IPS-15b (cell line): ENCODE data around the gene LUM.

Experiments used
- H3K27me3 ChIP-seq: one replicate; pipeline ENCODE4 v1.6.1; 2013; ENCODE audit warnings: low read length; ENCODE audit not compliant: control insufficient read depth, insufficient read depth
- H3K36me3 ChIP-seq: one replicate; pipeline ENCODE4 v1.6.1; 2013; ENCODE audit warnings: low read length; ENCODE audit not compliant: control insufficient read depth, insufficient read depth
- H3K4me1 ChIP-seq: one replicate; pipeline ENCODE4 v1.6.1; 2013; ENCODE audit warnings: mild to moderate bottlenecking, low read length; ENCODE audit not compliant: control insufficient read depth, insufficient read depth
- H3K4me3 ChIP-seq: one replicate; pipeline ENCODE4 v1.5.1; 2013; ENCODE audit warnings: low read depth, low read length
- H3K9ac ChIP-seq: one replicate; pipeline ENCODE4 v1.6.1; 2013; ENCODE audit warnings: low read depth, mild to moderate bottlenecking, low read length
- H3K9me3 ChIP-seq: one replicate; pipeline ENCODE4 v1.6.1; 2013; ENCODE audit warnings: mild to moderate bottlenecking, low read length; ENCODE audit not compliant: control insufficient read depth, insufficient read depth

LUM gene, protein sequence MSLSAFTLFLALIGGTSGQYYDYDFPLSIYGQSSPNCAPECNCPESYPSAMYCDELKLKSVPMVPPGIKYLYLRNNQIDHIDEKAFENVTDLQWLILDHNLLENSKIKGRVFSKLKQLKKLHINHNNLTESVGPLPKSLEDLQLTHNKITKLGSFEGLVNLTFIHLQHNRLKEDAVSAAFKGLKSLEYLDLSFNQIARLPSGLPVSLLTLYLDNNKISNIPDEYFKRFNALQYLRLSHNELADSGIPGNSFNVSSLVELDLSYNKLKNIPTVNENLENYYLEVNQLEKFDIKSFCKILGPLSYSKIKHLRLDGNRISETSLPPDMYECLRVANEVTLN

DNA sequence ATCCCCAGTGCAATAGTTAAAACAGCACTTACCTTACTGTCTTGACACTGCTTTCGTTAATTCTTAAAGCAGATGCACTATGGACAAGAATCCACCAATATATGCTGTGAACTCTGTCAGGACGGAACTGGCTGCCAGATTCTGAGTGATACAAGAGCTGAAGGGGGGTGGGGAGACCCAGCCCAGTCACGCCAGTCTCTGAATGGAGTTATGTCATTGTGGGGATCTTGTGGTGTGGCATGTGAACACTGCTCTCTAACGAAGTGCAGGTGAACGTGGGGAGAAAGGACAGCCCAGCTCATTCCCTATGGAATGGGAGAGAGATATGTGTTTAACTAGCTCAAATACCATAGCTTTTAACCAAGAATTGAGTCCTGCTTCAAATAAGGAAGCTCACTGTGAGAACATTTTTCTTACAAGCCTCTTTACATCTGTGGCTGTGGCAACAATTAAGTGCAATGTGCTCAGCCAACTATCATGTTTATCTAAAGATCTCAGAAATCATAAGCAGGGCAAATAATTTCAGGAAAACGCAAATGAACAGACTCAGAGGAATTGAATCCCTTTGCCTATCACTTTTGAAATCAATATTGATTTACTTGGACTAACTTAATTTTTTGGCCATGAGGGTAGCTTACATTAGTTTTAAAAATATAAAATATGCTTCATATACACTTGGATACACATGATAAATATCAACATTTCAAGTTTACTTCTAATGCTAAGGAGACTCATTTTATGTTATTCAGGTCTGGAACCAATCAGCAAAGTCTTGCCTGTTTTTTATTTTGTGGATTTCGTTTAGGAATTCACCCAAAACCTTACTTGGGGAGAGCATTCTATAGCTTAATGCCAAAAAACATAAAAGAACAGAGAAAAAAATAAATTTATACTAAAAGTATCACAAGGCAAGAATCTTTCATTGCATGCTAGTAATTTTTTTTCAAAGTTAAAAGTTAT, at the start of gene LUM:
Gene LUM, minus strand, starts transcription at position 129 of the 960 bp plus-strand sequence. CDS start 2,515 bp downstream, outside the sequence.
- Histone ChIP-seq H3K9ac (no peak within 1 kb of the TSS), H3K27me3 (no peaks in the 10 kb centered on the region), H3K4me3 (no peak within 1 kb of the TSS), H3K4me1 (no peaks in the 10 kb centered on the region), H3K36me3 (no peaks in the 10 kb centered on the region), H3K9me3 (no peaks in the 10 kb centered on the region)

DNA sequence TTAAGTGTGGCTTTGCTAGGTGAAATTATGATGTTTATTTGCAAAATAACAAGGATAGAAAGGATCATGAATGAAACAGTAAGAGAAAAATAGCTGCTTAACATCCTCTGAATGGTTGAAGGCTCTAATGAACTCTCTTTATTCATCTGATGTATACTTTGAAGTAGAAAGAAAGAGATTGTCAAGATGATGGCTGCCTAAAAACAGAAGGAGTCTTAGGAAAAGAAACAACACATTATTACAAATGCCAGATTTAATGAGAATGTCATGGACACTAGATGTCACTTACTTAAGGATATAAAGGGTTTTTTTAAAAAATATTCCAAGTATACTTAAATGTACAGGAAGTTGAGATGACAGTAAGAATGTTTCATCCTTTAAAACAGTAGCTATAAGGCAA, 49.7 kb upstream of the LUM start:
- no peaks in the 10 kb centered on the region for H3K36me3 ChIP-seq
- H3K9ac ChIP-seq, result no peak overlapping the region
- H3K4me1 ChIP-seq, result no peaks in the 10 kb centered on the region
- H3K4me3 ChIP-seq, result no peak overlapping the region
- H3K27me3 ChIP-seq, result no peaks in the 10 kb centered on the region
- H3K9me3 ChIP-seq, result no peaks in the 10 kb centered on the region

DNA sequence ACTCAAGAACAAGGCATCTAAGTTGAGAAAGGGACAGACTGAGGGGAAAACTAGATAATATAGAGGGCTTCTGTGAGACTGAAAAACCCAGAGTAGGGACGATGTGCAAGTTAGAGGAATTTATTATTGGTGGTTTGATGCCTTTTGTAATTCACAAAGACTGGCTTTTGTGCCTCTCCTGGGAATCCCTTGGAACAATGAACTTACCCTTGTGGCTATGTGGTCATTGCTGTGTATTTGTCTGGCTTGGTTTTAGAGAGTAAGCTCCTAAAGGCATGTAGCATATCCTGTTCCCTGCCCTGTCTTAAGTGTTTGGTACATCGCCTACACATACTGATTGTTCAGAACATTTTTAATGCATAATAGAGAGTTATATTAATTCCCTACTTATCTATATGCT, 44.7 kb upstream of the LUM start:
- H3K36me3 ChIP-seq, result no peaks in the 10 kb centered on the region
- no peak overlapping the region for H3K4me3 ChIP-seq
- H3K27me3 ChIP-seq, result no peaks in the 10 kb centered on the region
- H3K9me3 ChIP-seq, result no peaks in the 10 kb centered on the region
- no peak overlapping the region for H3K9ac ChIP-seq
- no peaks in the 10 kb centered on the region for H3K4me1 ChIP-seq

DNA sequence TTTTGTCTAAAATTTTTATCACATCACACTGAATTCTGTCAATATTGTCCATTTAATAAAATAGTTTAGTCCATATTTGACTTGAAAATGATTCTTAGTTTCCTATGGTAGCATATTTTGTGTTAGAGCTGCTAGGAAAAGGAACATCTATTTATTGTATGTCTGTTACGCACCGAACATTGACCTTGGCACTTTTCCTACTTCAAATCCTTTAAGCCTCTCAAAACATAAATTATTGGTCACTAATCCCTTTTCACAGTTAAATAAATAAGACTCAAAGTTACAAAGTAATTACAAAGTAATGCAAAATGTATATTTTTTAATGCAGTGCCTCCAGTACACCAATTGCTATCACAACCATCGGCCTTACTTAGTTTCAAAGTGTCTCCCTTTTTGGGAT, 42.8 kb upstream of the LUM start:
- H3K4me3 ChIP-seq, result no peak overlapping the region
- H3K9me3 ChIP-seq, result no peaks in the 10 kb centered on the region
- H3K36me3 ChIP-seq, result no peaks in the 10 kb centered on the region
- H3K27me3 ChIP-seq, result no peaks in the 10 kb centered on the region
- H3K4me1 ChIP-seq, result no peaks in the 10 kb centered on the region
- H3K9ac ChIP-seq, result no peak overlapping the region

DNA sequence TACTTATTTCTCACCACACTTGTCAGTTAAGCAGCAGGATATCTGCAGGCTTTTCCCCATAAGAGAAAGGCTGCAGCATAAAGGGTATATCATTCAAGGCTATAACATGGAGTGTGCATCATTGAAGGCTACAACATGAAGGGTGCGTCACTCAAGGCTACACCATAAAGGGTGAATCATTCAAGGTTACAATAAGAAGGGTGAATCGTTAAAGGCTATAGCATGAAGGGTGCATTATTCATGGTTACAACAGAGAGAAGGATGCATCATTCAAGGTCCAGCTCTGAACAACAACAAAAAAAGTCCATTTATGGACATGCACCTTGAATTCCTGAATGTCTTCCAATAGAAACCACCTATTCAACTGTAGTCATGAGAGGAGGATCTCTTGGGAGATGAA, 32.8 kb upstream of the LUM start:
- Histone ChIP-seq H3K9me3 (no peaks in the 10 kb centered on the region), H3K36me3 (no peaks in the 10 kb centered on the region), H3K4me1 (no peaks in the 10 kb centered on the region), H3K27me3 (no peaks in the 10 kb centered on the region), H3K9ac (no peak overlapping the region), H3K4me3 (no peak overlapping the region)

DNA sequence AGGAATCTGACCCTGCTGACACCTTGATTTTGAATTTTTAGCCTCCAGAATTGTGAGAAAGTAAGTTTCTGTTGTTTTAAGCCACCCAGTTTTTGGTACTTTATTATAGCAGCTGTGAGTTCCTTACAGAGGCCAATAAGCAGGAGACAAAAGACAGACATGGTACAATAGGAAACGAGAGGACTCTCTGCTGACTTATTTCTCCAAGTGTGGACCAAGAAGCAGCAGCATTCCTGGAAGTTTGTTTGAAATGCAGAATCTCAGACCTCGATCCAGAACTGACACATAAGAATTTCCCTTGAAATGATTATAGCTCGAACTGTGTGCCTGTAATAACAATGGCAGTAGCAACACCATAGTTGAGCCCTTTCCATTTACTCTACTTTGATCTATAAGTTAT, 31.9 kb upstream of the LUM start:
- Histone ChIP-seq H3K36me3 (no peaks in the 10 kb centered on the region), H3K27me3 (no peaks in the 10 kb centered on the region), H3K9ac (no peak overlapping the region), H3K9me3 (no peaks in the 10 kb centered on the region), H3K4me1 (no peaks in the 10 kb centered on the region), H3K4me3 (no peak overlapping the region)

DNA sequence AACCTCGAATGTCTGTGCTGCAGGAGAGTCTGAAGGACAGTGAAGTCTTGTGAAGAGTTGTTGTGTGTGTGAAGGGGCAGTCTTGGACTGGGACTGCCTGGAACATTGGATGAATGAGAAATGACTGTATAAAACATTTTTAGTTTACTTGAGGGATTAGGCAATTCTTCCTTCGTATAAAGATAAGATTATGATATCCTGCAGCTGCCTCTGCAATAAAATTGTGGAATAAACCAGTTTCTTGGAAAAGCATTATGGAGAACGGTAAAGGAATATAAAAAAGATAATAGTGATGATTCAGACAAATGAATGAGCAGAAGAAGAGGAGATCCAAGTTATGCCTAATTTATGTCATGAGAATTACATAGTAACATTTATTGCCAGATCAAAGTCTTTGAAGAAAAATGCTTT, 30.9 kb upstream of the LUM start:
- no peaks in the 10 kb centered on the region for H3K9me3 ChIP-seq
- H3K4me3 ChIP-seq, result no peak overlapping the region
- no peak overlapping the region for H3K9ac ChIP-seq
- no peaks in the 10 kb centered on the region for H3K36me3 ChIP-seq
- H3K4me1 ChIP-seq, result no peaks in the 10 kb centered on the region
- H3K27me3 ChIP-seq, result no peaks in the 10 kb centered on the region

DNA sequence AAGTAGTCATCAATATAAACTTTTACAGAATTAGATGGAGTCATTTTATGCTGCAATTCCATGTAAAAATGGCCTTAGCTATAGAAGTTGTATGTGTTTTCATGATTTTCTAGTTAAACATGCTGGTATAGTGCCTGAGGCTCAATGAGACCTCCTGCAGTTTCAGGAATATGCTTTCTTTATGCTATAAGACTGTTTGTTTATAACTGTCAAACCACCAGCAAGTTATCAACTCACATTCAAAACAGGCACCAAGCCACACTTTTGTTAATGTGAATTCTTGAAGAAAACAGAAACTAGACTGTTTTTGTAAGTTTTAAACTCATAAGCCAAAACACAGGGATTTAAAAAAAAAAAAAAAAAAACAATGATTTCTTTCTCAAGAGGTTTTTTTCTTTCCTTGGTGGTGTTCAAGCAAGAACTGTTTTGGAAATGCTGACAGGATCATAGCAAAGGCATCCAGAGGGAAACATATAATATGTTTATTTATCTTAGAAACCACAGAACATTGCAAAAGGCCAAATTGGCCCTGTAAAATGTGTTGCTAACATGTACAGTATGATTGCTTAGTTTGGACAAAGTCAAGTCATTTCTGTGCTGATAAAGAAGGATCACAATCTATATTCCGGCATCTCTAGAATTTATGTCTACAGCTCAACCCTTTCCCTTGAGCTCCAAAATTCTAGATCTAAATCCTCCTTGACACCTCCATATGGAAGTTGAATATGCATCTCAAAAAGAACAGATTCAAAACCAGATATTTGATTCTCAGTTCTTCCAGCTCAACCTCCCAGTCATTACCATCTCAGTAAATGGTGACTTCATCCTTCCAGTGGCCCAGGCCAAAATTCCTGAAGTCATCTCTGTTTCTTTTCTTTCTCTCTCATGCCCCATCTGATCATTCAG, 29.0 kb upstream of the LUM start:
- Histone ChIP-seq H3K36me3 (no peaks in the 10 kb centered on the region), H3K9ac (no peak overlapping the region), H3K9me3 (no peaks in the 10 kb centered on the region), H3K4me3 (no peak overlapping the region), H3K4me1 (no peaks in the 10 kb centered on the region), H3K27me3 (no peaks in the 10 kb centered on the region)

DNA sequence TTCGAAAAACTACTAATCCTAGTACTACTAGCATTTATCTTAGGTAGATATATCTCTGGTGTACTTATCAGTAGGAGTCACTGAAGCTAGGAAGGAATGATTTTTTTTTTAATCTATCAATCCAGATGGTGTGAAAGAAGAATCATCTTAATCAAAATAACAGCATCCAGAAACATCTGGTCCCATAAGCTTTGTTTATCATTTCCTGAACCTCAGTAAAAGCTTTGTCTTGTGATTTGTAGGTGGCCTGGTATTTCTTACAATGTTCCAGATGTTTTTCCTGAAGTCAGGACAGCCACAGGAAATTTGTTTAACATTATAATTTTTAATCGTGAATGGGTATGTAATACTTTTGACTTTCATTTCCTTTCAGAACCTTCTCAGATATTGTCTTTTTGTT, 28.0 kb upstream of the LUM start:
- Histone ChIP-seq H3K4me3 (no peak overlapping the region), H3K9me3 (no peaks in the 10 kb centered on the region), H3K36me3 (no peaks in the 10 kb centered on the region), H3K4me1 (no peaks in the 10 kb centered on the region), H3K27me3 (no peaks in the 10 kb centered on the region), H3K9ac (no peak overlapping the region)

DNA sequence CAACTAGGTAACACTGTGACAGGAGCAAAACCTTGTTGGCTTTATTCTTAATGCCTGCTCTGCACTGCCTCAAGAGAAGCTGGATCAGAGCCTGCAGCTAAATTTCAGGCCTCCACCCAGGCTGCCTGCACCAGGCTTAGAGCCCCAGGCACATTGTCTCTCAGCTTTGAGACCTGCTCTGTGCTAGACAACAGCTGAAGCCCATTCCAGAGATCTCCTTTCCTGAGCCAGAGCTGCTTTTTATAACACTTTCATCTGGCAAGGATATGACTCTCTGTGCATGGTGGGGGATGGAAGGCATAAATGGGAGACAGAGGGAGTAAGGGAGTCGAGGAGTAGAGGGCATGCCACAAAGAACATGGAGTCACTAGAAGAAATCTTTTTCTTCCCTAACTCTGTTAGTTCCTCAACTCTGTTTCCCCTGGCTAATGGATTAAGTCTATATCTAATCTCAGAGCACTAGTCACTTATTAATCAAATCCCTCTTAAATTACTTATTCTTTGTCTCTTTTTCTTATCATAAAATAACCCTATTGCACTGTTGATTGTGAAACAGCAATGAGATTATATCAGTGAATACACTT, 27.1 kb upstream of the LUM start:
- Histone ChIP-seq H3K4me3 (no peak overlapping the region), H3K9ac (no peak overlapping the region), H3K4me1 (no peaks in the 10 kb centered on the region)

DNA sequence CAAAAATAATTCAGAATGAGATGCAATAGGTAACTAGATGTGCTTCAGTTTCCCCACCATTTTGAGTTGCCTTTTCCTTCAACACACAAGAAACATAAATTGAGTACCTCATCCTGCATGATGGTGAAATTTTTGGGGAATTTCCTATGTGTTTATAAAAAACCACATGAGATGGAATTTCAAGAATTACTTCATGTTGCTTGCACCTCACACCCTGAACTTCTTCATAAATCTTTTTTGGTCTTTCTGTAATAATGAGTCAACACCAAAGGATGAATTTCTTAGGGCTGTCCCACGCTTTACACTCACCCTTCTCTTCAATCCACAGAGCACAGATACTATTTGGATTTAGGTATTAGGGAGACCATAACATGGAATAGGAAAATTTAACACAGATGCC, 22.6 kb upstream of the LUM start:
- no peaks in the 10 kb centered on the region for H3K27me3 ChIP-seq
- no peak overlapping the region for H3K4me3 ChIP-seq
- no peaks in the 10 kb centered on the region for H3K36me3 ChIP-seq
- H3K4me1 ChIP-seq, result no peaks in the 10 kb centered on the region
- H3K9ac ChIP-seq, result no peak overlapping the region
- no peaks in the 10 kb centered on the region for H3K9me3 ChIP-seq

More for the DNA sequence above, 27.1 kb upstream of the LUM start:
- H3K27me3 ChIP-seq, result no peaks in the 10 kb centered on the region
- no peaks in the 10 kb centered on the region for H3K9me3 ChIP-seq
- no peaks in the 10 kb centered on the region for H3K36me3 ChIP-seq
